ENCODE measurements around the gene WDR72.

WDR72 gene

GRCh38 chr15:53527996-53528395 lies 231.5 kb downstream of the WDR72 start:
- no peak for DNase-seq

- no peak for DNase-seq
Observed at GRCh38 chr15:53525894-53526293, 233.6 kb downstream of the WDR72 start.

GRCh38 chr15:53522991-53523390 lies 236.5 kb downstream of the WDR72 start:
- no peak for DNase-seq

- no peak for DNase-seq
Observed at GRCh38 chr15:53520996-53521395, 238.5 kb downstream of the WDR72 start.

- DNase-seq, result no peak
Observed at GRCh38 chr15:53513431-53513830, 246.0 kb downstream of the WDR72 start.

- DNase-seq, result no peak
Observed at GRCh38 chr15:53512029-53512428, 247.4 kb downstream of the WDR72 start.

GRCh38 chr15:53511175-53511574 lies 248.3 kb downstream of the WDR72 start:
- DNase-seq, result no peak

GRCh38 chr15:53506370-53506769 lies 253.1 kb downstream of the WDR72 start:
- no peak for DNase-seq

GRCh38 chr15:53498996-53499395 lies 260.5 kb downstream of the WDR72 start:
- no peak for DNase-seq

- no peak for DNase-seq
Observed at GRCh38 chr15:53490341-53490740, 269.1 kb downstream of the WDR72 start.

GRCh38 chr15:53482055-53482454 lies 277.4 kb downstream of the WDR72 start:
- no peak for DNase-seq

- no peak for DNase-seq
Observed at GRCh38 chr15:53477981-53478766, 281.3 kb downstream of the WDR72 start.

- no peak for DNase-seq
Observed at GRCh38 chr15:53473886-53474285, 285.6 kb downstream of the WDR72 start.

GRCh38 chr15:53473435-53473834 lies 286.0 kb downstream of the WDR72 start:
- no peak for DNase-seq

GRCh38 chr15:53472883-53473282 lies 286.6 kb downstream of the WDR72 start:
- DNase-seq, result no peak

GRCh38 chr15:53472210-53472609 lies 287.3 kb downstream of the WDR72 start:
- DNase-seq, result no peak

- DNase-seq, result no peak
Observed at GRCh38 chr15:53470743-53471142, 288.7 kb downstream of the WDR72 start.

- DNase-seq, result no peak
Observed at GRCh38 chr15:53469422-53469821, 290.0 kb downstream of the WDR72 start.

Measured in suppressor macrophage treated with lipopolysaccharide for 1 hour (primary cell).